Kidney (tissue), 14 donors: ENCODE measurements around the gene GHRH. TPM values are rescaled to one million over a fixed set of nuclear protein-coding genes. Genes with fewer than 3 reads are reported as not detected.
A peak's percentile ranks its signal among the peaks of the same experiment; 100 is the strongest.

Experiments used
- DNase-seq, 5 donors: peaks; one replicate each; pipeline ENCODE4 v3.0.0-alpha.2; 2013 to 2020
- FAIRE-seq: peaks from 2 replicates; lab custom pipeline; 2012; peaks lifted over from hg19 to GRCh38; lab: Jason Lieb, UNC
- H3K27ac ChIP-seq, 2 donors: one replicate each; pipeline ENCODE4 v1.7.0; 2013; ENCODE audit warnings: low read depth in 2 of 2, low read length in 2 of 2, inconsistent platforms in 1 of 2
- H3K27me3 ChIP-seq: one replicate; pipeline ENCODE4 v1.7.1; 2013; ENCODE audit warnings: low read length, inconsistent platforms; ENCODE audit not compliant: control insufficient read depth, insufficient read depth
- H3K36me3 ChIP-seq, 3 donors: one replicate each; pipeline versions ENCODE4 v1.7.0 to v1.7.1; 2013; ENCODE audit warnings: low read length in 3 of 3, control low read depth in 1 of 3, inconsistent platforms in 1 of 3; ENCODE audit not compliant: insufficient read depth in 3 of 3, control insufficient read depth in 2 of 3
- H3K4me1 ChIP-seq, 3 donors: one replicate each; pipeline versions ENCODE4 v1.7.0 to v1.7.1; 2013; ENCODE audit warnings: low read length in 3 of 3, inconsistent platforms in 1 of 3, low read depth in 1 of 3; ENCODE audit not compliant: control insufficient read depth in 2 of 3, insufficient read depth in 2 of 3
- H3K4me3 ChIP-seq, 3 donors: one replicate each; pipeline versions ENCODE4 v1.7.0 to v1.8.1; 2013; ENCODE audit warnings: low read length in 3 of 3, control low read depth in 1 of 3, inconsistent platforms in 1 of 3
- H3K9ac ChIP-seq, 3 donors: one replicate each; pipeline versions ENCODE4 v1.7.0 to v1.7.1; 2013; ENCODE audit warnings: low read length in 3 of 3, control low read depth in 1 of 3, inconsistent platforms in 1 of 3
- H3K9me3 ChIP-seq, 3 donors: one replicate each; pipeline versions ENCODE4 v1.7.0 to v1.7.1; 2013; ENCODE audit warnings: low read length in 3 of 3, control low read depth in 1 of 3, inconsistent platforms in 1 of 3; ENCODE audit not compliant: control insufficient read depth in 2 of 3, insufficient read depth in 1 of 3
- CTCF ChIP-seq: IDR thresholded peaks from 3 replicates; pipeline ENCODE4 v1.5.1; 2012; ENCODE audit warnings: mild to moderate bottlenecking, moderate library complexity, borderline replicate concordance; ENCODE audit not compliant: insufficient read depth; ENCODE audit errors: extremely low read depth
- intact Hi-C: fragments of 100-400 bp; cut with DNase I; formaldehyde crosslinking; loops from one replicate; pipeline ENCODE4 v1.11.1; 2022
- polyA plus RNA-seq: library from polyadenylated mRNA; stranded (reverse); fragments of 350-450 nt; fragmentation: Illumina TruSeq; extraction: RNeasy Lipid Tissue Mini Kit (QIAGEN cat#74804); gene quantifications from one replicate; pipeline ENCODE4 v1.2.3, GENCODE V29; 2014; ENCODE audit warnings: low read depth, low replicate concordance; ENCODE audit not compliant: insufficient read depth
- total RNA-seq: library from RNA; stranded (reverse); fragmentation: NEBNext Ultra II Directional; extraction: Animal tissue kit (Norgen Biotek cat#: 25700); gene quantifications from one replicate; pipeline ENCODE4 v1.2.1, GENCODE V29; 2021
- donor health status: control.
- donor health status: control.
- donor health status: control.
- donor health status: control.
- donor health status: control.
- donor health status: DM: yes; HTN: yes; CAD: no.
- donor health status: Normal renal cell carcinoma (clear cell type).

GHRH gene
- total and polyA plus RNA-seq, 2 donors from 2014 or later: not detected

- H3K36me3 ChIP-seq: no peaks in the 10 kb centered on the region
- H3K27ac ChIP-seq: no peak overlapping the region
- no peak overlapping the region for H3K9ac ChIP-seq
- FAIRE-seq (no peak), DNase-seq (no peak)
- H3K4me1 ChIP-seq: peaks cover 0 to 9% (median 0%) of the 10 kb centered on the region in 3 donors
- no peaks in the 10 kb centered on the region for H3K9me3 ChIP-seq
- no peak for TF ChIP-seq CTCF
- H3K4me3 ChIP-seq: no peak overlapping the region
- H3K27me3 ChIP-seq: no peaks in the 10 kb centered on the region
- intact Hi-C loops: no loop called here
Observed at GRCh38 chr20:37273988-37274387, 12.4 kb upstream of the GHRH start.

GRCh38 chr20:37271421-37271768, 9.8 kb upstream of the GHRH start:
- H3K27ac ChIP-seq: no peak overlapping the region
- intact Hi-C loops: no loop called here
- no peak for FAIRE-seq

GRCh38 chr20:37270576-37271420, 9.2 kb upstream of the GHRH start:
- Histone ChIP-seq H3K9ac (no peak overlapping the region), H3K4me3 (no peak overlapping the region), H3K27ac (no peak overlapping the region), H3K9me3 (no peaks in the 10 kb centered on the region), H3K36me3 (no peaks in the 10 kb centered on the region), H3K4me1 (no peaks in the 10 kb centered on the region), H3K27me3 (no peaks in the 10 kb centered on the region)
- FAIRE-seq (no peak), DNase-seq (peak in 1 of 5 donors; percentile 10)
- no peak for TF ChIP-seq CTCF
- intact Hi-C loops: no loop called here

More at GRCh38 chr20:37271421-37271768, 9.8 kb upstream of the GHRH start:
- no peak for TF ChIP-seq CTCF
- Histone ChIP-seq H3K36me3 (no peaks in the 10 kb centered on the region), H3K27me3 (no peaks in the 10 kb centered on the region), H3K9ac (no peak overlapping the region), H3K4me3 (no peak overlapping the region), H3K9me3 (no peaks in the 10 kb centered on the region), H3K4me1 (no peaks in the 10 kb centered on the region)
- no peak for DNase-seq
